ENCODE measurements around the gene DONSON.

Gene DONSON

DNA sequence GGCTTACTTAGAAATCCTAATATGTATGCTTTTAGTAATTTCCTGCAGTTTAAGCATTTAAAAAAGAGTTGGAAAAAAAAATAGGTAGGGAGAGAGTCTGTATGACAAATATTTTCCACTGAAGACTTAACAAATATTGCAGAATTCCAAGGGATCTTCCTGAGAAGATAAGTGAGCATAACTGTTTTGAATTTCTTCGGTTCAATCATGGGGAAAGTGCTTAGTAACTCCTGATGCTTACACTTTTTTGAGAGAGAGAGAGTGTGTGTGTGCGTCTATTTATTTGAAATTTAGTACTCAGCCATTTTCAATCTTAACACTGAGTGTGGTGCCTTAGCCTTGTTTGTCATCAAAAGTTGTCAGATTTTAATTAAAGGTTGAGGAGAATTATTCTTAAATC is 27.1 kb downstream of the DONSON start:
- DNase-seq = no peak

DNA sequence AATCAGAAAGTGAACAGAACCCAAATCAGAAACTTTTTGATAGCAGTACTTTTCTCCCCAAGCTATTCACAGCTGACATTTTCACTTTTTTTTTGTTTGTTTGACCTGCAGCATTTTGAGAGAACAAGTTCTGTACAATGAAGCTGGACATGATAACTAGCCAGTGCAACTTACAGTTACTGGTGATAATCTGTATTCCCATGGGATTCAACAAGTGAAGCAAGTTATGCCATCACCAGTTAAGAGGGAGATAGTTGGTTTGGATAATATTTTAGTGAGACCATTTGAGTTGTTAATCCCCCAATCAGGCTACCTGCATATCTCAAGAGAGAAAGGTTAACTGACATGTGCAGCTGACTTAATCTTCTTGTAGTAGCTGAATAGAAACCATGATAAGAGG is 27.5 kb downstream of the DONSON start:
- no peak for DNase-seq

DNA sequence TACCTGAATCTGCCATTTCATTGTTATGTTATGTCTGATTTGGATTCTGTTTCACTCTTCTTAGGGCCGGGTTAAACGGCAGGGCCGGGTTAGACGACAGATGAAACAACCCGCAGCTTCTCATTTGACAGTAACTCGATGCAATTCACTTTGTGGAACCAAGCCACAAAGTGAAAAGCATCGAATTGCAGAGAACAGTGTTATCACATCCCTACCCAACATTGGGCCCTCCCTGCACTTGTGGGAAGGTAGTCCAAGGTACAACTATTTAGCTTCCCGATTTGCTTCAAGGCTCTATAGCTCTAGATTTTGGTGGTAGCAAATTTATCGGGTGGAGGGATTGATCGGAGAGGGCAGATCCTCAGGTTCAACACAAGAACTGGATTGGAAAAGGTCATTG is 28.7 kb downstream of the DONSON start:
- DNase-seq = no peak

DNA sequence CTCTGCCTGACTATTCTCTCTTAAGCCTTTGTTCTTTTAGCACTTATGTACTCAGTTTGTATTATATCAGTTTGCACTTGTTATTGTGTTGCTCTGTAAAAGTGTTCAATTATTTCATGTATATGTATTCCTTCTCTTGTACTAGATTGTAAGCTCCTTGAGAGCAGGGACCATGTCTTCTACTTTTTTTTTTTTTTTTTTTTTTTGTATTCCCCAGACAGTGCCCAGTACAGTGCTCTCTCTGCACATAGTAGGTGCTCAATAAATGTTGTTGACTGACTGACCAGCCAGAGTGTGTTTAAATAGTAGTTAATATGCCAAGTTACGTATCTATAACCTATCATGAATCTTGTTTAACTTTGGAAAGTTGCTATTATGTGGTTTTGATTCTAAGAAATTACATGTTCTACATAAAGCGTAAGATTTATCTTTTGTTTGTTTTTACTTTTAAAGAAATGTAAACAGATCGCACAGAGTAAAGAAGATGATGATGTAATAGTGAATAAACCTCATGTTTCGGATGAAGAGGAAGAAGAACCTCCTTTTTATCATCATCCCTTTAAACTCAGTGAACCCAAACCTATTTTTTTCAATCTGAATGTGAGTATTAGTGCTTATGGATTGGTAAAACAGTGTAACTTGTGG is 29.6 kb downstream of the DONSON start:
- DNase-seq = no peak

DNA sequence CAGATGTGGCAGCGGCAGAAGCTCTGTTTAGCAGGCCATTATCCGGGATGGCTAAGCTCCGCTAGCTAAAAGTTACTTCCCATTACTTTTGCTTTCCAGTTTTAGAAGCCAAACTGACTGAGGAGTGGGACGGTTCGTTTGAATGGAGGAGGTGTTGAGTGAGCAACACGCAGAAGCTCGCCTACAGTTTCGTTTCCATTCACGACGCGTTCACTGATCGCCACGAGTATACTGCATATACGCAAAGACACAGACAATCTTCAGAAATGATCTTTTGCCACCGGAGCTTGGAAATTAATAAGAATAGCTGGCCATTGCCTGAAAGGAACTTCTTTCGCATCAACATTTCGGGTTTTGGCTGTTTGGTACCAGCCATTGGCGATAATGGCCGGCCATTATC is 31.0 kb downstream of the DONSON start:
- DNase-seq = no peak

DNA sequence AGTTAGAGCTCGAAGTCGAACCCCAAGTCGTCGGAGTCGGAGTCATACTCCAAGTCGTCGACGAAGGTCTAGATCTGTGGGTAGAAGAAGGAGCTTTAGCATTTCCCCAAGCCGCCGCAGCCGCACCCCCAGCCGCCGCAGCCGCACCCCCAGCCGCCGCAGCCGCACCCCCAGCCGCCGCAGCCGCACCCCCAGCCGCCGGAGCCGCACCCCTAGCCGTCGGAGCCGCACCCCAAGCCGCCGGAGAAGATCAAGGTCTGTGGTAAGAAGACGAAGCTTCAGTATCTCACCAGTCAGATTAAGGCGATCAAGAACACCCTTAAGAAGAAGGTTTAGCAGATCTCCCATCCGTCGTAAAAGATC is 33.5 kb downstream of the DONSON start:
- no peak for DNase-seq

DNA sequence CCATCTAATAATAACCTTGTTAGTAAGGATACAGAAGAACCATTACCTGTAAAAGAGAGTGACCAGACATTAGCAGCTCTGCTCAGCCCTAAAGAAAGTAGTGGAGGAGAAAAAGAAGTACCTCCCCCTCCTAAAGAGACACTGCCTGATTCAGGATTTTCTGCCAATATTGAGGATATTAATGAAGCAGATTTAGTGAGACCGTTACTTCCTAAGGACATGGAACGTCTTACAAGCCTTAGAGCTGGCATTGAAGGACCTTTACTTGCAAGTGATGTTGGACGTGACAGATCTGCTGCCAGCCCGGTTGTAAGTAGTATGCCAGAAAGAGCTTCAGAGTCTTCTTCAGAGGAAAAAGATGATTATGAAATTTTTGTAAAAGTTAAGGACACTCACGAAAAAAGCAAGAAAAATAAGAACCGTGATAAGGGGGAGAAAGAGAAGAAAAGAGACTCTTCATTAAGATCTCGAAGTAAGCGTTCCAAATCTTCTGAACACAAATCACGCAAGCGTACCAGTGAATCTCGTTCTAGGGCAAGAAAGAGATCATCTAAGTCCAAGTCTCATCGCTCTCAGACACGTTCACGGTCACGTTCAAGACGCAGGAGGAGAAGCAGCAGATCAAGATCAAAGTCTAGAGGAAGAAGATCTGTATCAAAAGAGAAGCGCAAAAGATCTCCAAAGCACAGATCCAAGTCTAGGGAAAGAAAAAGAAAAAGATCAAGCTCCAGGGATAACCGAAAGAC is 34.1 kb downstream of the DONSON start:
- no peak for DNase-seq

DNA sequence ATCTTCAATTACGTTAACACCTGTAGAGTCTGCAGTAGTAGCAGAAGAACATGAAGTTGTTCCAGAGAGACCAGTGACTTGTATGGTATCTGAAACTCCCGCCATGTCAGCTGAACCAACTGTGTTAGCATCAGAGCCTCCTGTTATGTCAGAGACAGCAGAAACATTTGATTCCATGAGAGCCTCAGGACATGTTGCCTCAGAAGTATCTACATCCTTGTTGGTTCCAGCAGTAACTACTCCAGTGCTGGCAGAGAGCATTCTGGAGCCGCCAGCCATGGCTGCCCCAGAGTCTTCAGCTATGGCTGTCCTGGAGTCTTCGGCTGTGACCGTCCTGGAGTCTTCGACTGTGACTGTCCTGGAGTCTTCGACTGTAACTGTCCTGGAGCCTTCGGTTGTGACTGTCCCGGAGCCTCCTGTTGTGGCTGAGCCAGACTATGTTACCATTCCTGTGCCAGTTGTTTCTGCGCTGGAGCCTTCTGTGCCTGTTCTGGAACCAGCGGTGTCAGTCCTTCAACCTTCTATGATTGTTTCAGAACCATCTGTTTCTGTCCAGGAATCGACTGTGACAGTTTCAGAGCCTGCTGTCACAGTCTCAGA is 35.4 kb downstream of the DONSON start:
- no peak for DNase-seq

DNA sequence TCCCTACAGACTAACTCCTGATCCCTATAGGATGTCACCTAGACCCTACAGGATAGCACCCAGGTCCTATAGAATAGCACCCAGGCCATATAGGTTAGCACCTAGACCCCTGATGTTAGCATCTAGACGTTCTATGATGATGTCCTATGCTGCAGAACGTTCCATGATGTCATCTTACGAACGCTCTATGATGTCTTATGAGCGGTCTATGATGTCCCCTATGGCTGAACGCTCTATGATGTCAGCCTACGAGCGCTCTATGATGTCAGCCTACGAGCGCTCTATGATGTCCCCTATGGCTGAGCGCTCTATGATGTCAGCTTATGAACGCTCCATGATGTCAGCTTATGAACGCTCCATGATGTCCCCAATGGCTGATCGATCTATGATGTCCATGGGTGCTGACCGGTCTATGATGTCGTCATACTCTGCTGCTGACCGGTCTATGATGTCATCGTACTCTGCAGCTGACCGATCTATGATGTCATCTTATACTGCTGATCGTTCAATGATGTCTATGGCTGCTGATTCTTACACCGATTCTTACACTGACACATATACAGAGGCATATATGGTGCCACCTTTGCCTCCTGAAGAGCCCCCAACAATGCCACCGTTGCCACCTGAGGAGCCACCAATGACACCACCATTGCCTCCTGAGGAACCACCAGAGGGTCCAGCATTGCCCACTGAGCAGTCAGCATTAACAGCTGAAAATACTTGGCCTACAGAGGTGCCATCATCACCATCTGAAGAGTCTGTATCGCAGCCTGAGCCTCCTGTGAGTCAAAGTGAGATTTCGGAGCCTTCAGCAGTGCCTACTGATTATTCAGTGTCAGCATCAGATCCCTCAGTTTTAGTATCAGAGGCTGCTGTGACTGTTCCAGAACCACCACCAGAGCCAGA is 36.1 kb downstream of the DONSON start:
- DNase-seq = no peak

DNA sequence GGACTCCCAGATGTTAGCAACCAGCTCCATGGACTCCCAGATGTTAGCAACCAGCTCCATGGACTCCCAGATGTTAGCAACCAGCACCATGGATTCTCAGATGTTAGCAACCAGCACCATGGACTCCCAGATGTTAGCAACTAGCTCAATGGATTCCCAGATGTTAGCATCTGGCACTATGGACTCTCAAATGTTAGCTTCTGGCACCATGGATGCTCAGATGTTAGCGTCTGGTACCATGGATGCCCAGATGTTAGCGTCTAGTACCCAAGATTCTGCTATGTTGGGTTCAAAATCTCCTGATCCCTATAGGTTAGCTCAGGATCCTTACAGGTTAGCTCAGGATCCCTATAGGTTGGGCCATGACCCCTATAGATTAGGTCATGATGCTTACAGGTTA is 36.8 kb downstream of the DONSON start:
- DNase-seq = no peak

DNA sequence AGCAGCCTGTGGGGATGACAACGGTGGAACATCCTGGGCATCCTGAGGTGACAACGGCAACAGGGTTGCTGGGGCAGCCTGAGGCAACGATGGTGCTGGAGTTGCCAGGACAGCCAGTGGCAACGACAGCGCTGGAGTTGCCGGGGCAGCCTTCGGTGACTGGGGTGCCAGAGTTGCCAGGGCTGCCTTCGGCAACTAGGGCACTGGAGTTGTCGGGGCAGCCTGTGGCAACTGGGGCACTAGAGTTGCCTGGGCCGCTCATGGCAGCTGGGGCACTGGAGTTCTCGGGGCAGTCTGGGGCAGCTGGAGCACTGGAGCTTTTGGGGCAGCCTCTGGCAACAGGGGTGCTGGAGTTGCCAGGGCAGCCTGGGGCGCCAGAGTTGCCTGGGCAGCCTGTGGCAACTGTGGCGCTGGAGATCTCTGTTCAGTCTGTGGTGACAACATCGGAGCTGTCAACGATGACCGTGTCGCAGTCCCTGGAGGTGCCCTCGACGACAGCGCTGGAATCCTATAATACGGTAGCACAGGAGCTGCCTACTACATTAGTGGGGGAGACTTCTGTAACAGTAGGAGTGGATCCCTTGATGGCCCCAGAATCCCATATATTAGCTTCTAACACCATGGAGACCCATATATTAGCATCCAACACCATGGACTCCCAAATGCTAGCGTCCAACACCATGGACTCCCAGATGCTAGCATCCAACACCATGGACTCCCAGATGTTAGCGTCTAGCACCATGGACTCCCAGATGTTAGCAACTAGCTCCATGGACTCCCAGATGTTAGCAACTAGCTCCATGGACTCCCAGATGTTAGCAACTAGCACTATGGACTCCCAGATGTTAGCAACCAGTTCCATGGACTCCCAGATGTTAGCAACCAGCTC is 37.5 kb downstream of the DONSON start:
- no peak for DNase-seq

DNA sequence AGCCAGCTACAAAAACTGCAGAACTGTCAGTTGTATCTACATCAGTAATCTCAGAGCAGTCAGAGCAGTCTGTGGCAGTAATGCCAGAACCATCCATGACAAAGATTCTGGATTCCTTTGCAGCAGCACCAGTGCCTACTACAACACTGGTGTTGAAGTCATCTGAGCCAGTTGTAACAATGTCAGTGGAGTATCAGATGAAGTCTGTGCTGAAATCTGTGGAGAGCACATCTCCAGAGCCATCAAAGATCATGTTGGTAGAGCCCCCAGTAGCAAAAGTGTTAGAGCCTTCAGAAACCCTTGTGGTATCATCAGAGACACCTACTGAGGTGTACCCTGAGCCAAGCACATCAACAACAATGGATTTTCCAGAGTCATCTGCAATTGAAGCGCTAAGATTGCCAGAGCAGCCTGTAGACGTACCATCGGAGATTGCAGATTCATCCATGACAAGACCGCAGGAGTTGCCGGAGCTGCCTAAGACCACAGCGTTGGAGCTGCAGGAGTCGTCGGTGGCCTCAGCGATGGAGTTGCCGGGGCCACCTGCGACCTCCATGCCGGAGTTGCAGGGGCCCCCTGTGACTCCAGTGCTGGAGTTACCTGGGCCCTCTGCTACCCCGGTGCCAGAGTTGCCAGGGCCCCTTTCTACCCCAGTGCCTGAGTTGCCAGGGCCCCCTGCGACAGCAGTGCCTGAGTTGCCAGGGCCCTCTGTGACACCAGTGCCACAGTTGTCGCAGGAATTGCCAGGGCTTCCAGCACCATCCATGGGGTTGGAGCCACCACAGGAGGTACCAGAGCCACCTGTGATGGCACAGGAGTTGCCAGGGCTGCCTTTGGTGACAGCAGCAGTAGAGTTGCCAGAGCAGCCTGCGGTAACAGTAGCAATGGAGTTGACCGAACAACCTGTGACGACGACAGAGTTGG is 38.4 kb downstream of the DONSON start:
- no peak for DNase-seq

DNA sequence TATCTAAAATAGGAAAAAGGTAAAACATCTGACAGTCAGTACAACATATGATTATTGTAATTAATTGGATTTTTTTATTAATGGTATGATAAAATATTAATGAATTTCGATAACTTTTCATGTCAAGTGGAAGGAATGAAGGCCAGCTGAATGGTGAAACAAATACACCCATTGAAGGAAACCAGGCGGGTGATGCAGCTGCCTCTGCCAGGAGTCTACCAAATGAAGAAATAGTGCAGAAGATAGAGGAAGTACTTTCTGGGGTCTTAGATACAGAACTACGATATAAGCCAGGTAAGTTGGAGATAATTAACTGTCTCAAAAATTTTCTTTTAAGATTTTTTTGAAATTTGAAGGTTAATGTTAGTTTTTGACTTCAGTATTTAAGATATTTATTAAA is 42.4 kb downstream of the DONSON start:
- no peak for DNase-seq

DNA sequence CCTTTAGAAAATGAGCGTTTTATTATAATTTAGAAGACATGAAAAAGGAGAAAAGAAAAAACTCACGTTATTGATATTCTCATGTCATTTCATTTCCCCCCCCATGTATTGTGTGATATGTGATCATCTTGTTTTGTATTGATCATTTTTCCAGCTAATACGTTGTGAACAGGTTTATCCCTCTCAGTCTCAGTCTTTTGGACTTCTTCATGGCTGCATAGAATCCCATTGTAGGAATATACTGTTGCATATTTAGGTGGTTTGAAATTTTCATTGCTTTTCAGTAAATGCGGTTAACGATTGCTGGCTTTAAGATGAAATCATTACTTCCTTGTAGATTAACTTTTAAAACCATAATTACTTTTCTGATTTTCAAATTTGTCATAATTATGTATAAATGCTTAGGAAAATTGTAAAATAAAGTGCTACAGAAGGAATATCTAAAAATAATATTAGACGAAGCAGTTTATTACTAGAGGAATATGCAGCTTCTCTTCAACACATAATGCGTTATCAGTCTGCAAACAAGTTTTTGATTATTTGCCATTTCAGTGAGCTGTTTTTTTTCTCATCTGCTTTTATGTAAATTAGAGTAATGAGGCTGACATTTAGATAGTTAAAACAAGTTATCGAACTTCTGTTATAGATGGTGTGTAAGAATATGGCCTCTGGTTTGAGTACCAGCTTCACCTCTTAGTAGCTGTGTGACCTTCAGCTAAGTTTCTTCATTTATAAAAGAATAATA is 43.9 kb downstream of the DONSON start:
- no peak for DNase-seq

DNA sequence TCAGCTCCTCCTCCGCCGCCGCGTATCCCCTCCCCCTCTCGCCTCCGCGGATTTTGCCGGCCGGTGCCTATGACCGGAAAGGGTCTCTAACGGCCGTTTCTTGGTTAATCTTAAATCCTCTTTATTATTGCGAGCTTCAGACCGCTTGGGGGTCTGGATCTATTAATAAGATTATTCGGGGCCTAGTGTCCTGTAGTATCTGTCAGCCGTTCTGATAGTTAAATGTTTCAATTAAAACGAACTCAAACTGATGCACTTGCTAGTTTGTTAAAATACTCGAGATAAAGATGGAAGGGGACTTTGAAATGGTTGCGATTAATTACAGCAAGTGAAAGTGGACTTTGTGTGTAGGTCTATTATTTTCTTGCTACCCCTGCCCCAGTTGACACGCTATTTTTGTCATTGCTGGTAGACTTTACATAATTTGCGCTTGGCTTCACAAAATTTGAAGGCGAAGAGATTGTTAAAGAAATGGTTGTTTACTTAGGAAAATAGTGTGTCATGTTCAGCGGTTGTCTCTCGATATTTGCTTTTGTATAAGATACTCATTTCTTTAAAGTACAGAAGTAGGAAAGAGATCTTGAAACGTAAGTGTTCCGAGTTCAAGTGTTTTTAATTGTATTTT is 44.9 kb downstream of the DONSON start:
- peak; percentile 5 for DNase-seq

DNA sequence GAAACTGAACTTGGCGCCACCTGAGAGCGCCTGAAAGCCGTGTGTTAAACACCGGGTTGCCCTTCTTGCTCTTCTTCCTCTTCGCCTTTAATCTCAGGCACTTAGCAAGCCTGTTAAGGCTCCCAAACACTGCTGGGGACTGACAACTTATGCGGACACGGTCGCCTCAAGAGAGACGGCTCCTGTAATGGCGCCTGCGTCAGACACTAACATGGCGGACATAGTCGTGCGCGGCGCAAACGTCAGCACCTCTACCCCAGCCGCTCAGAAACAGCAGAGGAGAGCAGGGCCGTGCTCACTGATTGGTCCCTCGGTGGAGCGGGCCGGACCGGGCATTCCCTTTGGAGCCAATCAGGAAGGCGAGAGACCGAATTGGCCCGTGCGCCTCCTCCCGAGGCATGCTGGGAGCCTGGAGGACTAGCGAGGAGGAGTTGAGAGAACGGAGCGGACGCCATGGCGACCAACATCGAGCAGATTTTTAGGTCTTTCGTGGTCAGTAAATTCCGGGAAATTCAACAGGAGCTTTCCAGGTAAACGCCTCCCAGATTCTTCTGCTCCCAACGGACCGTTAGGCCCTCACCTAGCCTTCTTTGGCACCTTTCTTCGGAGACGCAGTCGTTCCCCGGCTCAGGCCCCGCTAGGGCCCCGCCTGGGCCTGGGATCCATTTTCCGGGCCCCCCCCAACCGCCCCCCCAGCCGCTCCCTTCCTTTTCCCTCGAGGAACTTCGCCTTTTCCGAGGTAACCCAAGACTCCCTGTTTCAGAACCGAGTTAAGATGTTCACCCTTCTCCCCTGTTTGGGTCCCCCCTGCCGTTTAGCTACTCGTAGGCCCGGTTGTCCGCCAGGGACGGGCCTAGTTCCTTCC is 45.6 kb downstream of the DONSON start, which contains the start of gene SON:
Gene SON (plus strand): TSS at position 399 of the 865 bp plus-strand sequence. CDS start 55 bp downstream, at position 454.
- peak; percentile 98 for DNase-seq

DNA sequence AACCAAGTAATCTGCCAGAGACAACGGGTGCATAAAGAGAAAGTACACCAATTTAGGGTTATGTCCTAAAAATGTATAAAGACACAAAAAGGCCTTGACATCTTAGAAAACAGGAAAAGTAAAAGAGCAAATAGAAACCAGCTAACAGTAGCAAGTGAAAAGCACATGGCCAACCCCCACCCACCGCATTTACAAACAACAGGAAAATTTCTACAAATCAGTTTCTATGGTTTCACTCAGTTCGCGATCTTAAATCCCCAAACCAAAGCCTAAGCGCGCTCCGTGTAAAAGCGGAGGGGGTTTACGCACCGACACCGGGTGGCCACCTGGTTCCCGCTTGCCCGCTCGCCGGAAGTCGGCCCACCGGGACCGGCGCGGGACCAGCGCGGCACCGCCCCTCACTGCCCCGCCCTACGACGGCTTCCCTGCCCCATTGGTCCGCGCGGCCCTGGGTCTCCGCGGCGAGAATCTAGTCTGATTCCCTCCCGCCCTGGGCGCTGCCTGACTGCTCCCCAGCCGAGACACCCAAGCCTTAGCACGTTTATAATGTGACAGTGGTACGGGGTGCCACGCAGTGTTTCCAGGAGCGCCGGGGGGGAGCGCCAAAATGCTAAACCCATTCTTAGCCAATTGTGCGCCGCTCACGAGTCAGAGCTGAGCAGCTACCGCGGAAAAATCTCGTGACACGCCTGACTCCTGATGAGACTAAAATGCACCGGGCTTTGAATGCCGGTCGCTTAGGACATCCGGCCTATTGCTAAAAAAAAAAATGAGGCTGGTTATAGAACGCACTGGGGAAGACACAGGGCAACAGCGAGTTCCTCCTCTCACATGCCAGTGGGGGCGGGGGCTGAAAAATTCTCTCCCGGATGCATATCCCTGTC is 46.5 kb downstream of the DONSON start, which contains the start of gene GART:
Gene GART (minus strand): TSS at position 362 of the 884 bp plus-strand sequence. CDS start 2,802 bp downstream, outside the sequence.
- DNase-seq = peak; percentile 82
